GM19397 (cell line): ENCODE data around the gene CCR7.

ENCODE experiments used
- ATAC-seq: cut with Tn5 transposase; IDR thresholded peaks from one replicate; pipeline ENCODE4 v1.9.1; 2021; ENCODE audit warnings: mild to moderate bottlenecking, moderate library complexity; ENCODE audit not compliant: unreplicated experiment

Gene CCR7, protein sequence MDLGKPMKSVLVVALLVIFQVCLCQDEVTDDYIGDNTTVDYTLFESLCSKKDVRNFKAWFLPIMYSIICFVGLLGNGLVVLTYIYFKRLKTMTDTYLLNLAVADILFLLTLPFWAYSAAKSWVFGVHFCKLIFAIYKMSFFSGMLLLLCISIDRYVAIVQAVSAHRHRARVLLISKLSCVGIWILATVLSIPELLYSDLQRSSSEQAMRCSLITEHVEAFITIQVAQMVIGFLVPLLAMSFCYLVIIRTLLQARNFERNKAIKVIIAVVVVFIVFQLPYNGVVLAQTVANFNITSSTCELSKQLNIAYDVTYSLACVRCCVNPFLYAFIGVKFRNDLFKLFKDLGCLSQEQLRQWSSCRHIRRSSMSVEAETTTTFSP

GRCh38 chr17:40564883-40565768 lies at the start of gene CCR7:
Gene CCR7 (minus strand): TSS chr17:40565472. CDS start chr17:40565409, 63 bp downstream.
- ATAC-seq = no peak

DNA sequence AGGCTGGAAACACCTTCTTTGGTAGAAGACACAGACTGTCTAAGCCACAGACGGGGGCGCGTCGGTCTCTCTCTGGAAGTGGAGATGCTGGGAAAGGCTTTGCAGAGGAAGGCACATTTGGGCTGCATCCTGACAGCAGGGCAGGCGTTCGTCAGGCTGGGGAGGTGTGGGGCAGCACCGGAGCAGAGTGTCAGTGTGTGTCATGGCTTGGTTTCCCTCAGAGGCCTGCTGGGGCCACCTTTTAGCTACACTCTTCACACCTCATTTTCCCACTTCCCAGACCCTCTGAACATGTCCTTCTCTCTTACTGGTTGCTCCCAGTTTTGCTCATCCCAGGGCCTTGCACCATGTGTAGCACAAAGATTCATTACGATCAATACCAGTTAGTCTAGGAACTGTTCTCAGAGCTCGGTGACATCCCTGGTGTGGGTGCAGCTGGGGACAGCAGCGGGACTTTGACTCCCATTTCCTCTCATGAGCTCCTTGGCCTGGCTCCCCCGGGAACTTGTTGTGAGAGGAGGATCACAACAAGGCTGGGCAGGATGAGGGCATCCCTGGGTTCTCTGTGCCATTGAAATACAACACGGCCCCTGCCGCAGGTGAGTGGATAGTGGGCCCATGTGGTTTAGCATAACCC lies 49.3 kb upstream of the CCR7 start:
- ATAC-seq = no peak

DNA sequence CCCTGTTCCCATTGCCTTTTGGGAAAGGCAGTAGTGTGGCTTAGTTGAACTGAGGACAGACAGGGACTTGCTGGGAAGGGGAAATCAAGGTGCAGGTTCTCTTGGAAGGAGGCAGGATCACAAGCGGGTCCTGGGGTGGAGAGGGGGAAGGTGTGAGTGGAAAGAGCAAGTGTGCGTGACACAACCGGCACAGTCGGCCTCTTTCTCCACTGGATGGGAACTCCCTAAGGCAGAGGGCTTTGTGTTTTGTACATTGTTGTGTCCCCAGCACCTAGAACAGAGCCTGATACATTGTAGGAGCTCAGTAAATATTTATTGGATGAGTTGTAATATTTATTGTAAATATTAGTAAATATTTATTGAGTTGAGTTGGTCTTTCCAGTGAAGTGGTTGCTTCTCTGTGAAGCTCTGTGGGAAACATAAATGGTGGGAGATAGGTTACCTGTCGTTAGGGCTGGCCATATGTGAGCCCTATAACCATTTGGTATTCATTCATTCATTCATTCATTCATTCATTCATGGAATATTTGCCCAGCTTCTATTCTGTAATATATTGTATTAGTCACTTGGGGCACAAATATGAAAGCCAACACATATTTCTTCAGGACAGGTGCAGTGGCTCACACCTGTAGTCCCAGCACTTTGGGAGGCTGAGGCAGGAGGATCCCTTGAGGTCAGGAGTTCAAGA lies 48.3 kb upstream of the CCR7 start:
- no peak for ATAC-seq

DNA sequence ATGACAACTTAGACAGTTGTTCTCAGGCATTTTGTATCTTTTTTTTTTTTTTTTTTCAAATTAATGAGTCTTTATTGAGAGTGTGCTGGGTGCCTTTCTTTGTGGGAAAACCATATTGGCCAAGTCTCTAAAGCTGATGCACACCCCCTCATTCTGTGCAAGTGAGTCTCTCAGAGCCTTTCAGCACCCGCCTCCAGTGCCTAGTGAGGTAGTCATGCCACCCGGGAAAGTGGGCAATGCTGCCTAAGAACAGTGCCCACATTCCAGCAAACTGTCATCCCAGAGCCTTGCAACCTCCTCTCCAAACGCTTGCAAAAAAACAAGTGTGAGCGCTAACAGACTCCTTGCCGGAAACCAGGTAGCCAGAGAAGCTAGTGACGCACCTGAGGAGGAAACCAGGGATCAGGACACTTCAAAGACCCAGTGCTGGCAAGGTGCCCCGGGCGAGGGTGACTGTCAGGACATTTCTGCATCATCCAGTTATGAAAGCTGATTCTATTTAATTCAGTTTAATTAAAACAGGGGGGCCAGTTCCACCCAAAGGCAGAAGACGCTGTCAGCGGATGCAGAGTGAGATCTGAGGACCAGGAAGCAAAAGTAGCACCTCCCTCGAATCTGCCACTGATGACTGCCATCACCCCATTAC lies 47.5 kb upstream of the CCR7 start:
- ATAC-seq = no peak

DNA sequence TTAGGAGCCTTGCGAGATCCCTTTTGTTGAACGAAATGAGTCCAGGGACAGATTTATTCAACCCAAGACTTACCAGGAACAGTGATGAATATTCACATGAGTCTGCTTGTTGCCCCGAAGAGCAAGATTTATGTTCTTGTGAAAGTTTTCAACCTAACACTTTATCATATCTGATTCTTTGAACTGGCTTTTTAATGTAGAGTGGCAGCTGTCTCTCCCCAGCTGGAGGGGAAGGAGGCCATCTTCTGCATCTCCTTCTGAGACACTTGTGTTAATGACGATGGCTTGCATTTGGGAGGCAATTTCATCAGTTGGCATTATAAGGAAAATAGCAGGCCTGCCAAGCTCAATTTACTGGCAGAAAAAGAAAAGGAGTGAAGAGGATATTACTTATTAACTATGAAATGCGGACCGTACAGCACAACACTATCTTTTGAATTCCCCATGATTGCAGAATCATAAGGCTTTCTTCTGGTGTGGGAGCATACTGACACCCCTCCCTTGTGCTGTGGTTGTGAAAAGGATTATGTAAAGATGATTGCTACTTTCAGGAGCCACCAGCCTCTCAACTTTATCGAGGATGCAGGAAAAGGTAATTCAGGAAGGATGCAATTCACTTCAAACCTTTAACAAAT lies 46.7 kb upstream of the CCR7 start:
- ATAC-seq = no peak

- no peak for ATAC-seq
Measured at GRCh38 chr17:40610359-40610758, 45.1 kb upstream of the CCR7 start.

- no peak for ATAC-seq
Measured at GRCh38 chr17:40608061-40608581, 42.8 kb upstream of the CCR7 start.

- no peak for ATAC-seq
Measured at GRCh38 chr17:40607641-40608040, 42.4 kb upstream of the CCR7 start.

- no peak for ATAC-seq
Measured at GRCh38 chr17:40606548-40607353, 41.5 kb upstream of the CCR7 start.

- no peak for ATAC-seq
Measured at GRCh38 chr17:40605306-40605705, 40.0 kb upstream of the CCR7 start.

- no peak for ATAC-seq
Measured at GRCh38 chr17:40604327-40605080, 39.2 kb upstream of the CCR7 start.

DNA sequence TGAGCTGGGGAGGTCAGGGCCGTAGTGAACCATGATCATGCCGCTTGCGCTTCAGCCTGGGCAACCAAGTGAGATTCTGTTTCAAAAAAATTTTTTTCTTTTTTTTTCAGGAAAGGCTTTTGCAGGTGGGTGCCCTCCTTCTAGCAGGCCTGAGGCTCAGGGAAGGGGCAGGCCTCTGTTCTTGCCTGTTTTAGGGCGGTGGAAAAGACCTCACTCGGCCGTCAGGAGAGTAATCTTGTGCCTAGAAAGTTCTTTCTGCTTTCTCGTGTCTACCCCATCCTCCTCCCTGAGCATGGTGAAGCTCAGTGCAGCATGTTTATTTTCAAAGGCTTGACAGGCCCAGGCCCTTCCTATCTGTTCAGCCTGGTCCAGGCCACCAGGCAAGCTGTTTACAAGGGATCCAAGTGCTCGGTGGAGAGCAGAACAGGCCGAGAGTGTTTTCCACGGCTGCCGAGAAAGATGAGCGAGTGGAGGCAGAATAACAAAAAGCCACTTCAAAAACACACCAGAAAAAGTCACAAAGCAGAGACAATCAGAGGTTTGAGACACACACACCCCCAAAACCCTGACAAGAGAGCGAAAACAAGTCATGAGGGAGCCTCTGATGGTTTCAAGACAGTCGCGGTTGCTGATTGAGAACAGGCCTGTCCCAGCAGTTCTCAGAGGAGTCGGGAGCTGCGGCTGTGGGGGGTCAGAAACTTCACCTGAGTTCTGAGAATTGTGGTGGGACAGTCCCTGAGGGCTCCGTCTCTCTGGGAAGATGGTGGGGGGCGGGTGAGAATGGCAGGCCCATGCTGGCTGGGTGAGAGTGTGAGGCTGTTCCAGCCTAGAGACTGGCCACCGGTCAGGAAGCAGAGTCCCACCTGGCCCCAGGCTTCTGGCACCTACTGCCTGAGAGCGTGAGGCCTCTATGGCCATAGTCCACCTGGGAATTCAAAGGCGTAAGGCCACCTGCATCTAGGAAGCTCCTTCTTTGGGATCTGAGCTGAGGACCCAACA lies 37.5 kb upstream of the CCR7 start:
- ATAC-seq = no peak

GRCh38 chr17:40600486-40601046 lies 35.3 kb upstream of the CCR7 start:
- ATAC-seq = no peak

DNA sequence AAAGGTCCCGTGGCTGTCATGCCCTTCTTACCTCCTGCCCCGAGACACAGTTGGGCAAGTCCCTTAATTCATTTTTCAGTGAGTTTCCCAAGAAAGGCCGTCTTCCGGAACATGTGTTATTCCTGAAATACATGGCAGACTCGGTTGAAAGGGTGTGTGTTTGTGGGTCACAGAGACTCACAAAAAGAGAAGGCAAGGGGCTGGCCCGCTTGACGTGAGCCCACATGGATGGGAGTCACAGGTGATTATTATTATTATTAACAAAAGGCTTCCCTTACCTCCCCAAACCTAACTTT lies 34.1 kb upstream of the CCR7 start:
- no peak for ATAC-seq

DNA sequence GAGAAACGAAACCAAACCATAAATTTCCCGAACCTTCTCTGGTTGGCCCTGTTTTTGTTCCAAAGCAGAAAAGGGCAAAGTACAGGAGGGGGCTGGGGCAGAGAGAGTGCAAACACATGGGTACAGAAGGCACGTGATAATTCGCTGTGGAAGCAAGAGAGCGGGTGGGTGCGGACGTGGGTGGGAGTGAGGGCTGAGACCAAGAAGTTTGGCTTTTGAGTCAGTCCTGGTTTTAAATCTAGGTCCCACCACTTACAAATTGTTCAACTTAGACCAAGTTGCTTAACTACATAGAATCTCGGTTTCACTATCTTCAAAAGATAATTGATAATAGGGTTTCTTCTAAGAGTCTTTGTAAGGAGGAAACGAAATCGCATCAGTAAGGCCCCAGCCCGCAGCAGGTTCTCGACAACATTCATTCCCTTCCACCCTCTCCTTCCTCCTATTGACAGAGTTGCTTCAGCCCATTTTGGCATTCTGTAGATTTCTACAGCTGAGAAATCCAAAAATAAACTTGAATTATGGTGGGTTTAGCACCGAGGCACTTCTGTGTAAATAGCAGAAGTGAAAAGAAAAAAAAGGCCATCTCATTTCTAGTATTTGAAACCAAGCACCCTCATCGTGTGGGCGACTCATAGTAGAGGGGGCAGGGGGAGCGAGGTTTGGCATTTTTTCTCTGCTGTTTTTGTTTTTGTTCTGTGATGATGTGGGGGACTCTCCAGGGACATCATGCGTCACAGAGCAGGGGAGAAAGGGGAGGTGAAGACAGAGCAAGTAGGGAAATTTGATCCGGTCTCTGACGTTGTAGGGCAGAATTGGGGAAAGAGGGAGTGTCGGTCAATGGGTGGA lies 33.6 kb upstream of the CCR7 start:
- peak; percentile 61 for ATAC-seq

GRCh38 chr17:40598301-40598618 lies 33.0 kb upstream of the CCR7 start:
- ATAC-seq = no peak
